Astrocyte (in vitro differentiated cells and primary cell): Measurements from ENCODE around the gene REEP3. TPM values are rescaled to one million over a fixed set of nuclear protein-coding genes. Genes with fewer than 3 reads are reported as not detected.

Experiments
- DNase-seq: peaks from one replicate; pipeline ENCODE4 v3.0.0-alpha.2; 2010; ENCODE audit warnings: low read depth
- FAIRE-seq: peaks from 2 replicates; lab custom pipeline; 2011; peaks lifted over from hg19 to GRCh38; lab: Jason Lieb, UNC
- H2AFZ ChIP-seq: 2 replicates; pipeline ENCODE4 v1.6.0; 2012; ENCODE audit warnings: low read depth, low read length, inconsistent platforms
- H3K27ac ChIP-seq: 2 replicates; pipeline ENCODE4 v1.5.1; 2011; ENCODE audit warnings: low read depth, low read length, inconsistent platforms
- H3K27me3 ChIP-seq: 2 replicates; pipeline ENCODE4 v1.6.0; 2011; ENCODE audit warnings: low read length, inconsistent platforms; ENCODE audit not compliant: insufficient read depth
- H3K36me3 ChIP-seq: 2 replicates; pipeline ENCODE4 v1.5.1; 2011; ENCODE audit warnings: low read length, inconsistent platforms; ENCODE audit not compliant: insufficient read depth
- H3K4me1 ChIP-seq: 2 replicates; pipeline ENCODE4 v1.5.1; 2011; ENCODE audit warnings: low read length, inconsistent platforms; ENCODE audit not compliant: insufficient read depth
- H3K4me2 ChIP-seq: 2 replicates; pipeline ENCODE4 v1.6.0; 2012; ENCODE audit warnings: low read length, inconsistent platforms
- H3K4me3 ChIP-seq: 2 replicates; pipeline ENCODE4 v1.5.1; 2011; ENCODE audit warnings: low read depth, mild to moderate bottlenecking, low read length, inconsistent platforms; ENCODE audit not compliant: insufficient read depth
- H3K79me2 ChIP-seq: 2 replicates; pipeline ENCODE4 v1.6.0; 2012; ENCODE audit warnings: mild to moderate bottlenecking, low read length, inconsistent platforms; ENCODE audit not compliant: insufficient read depth
- H3K9ac ChIP-seq: 2 replicates; pipeline ENCODE4 v1.6.0; 2012; ENCODE audit warnings: mild to moderate bottlenecking, low read length, inconsistent platforms
- H3K9me3 ChIP-seq: 2 replicates; pipeline ENCODE4 v1.5.1; 2012; ENCODE audit warnings: low read depth, mild to moderate bottlenecking, low read length, inconsistent platforms; ENCODE audit not compliant: insufficient read depth
- H4K20me1 ChIP-seq: 2 replicates; pipeline ENCODE4 v1.6.0; 2012; ENCODE audit warnings: low read length, inconsistent platforms; ENCODE audit not compliant: insufficient read depth
- H3K27ac Mint-ChIP-seq: one replicate; pipeline ENCODE4 v1.8.0; 2021; ENCODE audit warnings: mild to moderate bottlenecking, mixed read lengths; ENCODE audit not compliant: unreplicated experiment
- H3K27me3 Mint-ChIP-seq: one replicate; pipeline ENCODE4 v1.8.0; 2021; ENCODE audit warnings: low read depth, mixed read lengths; ENCODE audit not compliant: unreplicated experiment
- H3K36me3 Mint-ChIP-seq: one replicate; pipeline ENCODE4 v1.8.0; 2021; ENCODE audit warnings: low read depth, mixed read lengths; ENCODE audit not compliant: unreplicated experiment
- H3K4me1 Mint-ChIP-seq: one replicate; pipeline ENCODE4 v1.8.0; 2021; ENCODE audit warnings: low read depth, mixed read lengths; ENCODE audit not compliant: unreplicated experiment
- H3K4me3 Mint-ChIP-seq: one replicate; pipeline ENCODE4 v1.8.0; 2021; ENCODE audit warnings: mild to moderate bottlenecking, moderate library complexity, mixed read lengths; ENCODE audit not compliant: unreplicated experiment
- H3K9me3 Mint-ChIP-seq: one replicate; pipeline ENCODE4 v1.8.0; 2021; ENCODE audit warnings: mild to moderate bottlenecking, mixed read lengths; ENCODE audit not compliant: unreplicated experiment
- EZH2 ChIP-seq: IDR thresholded peaks from 2 replicates; pipeline ENCODE4 v1.6.1; 2012; ENCODE audit warnings: mild to moderate bottlenecking, low read length, inconsistent platforms; ENCODE audit not compliant: insufficient read depth
- total RNA-seq: library from RNA; stranded (reverse); gene quantifications from 2 replicates; pipeline ENCODE4 v1.2.1, GENCODE V29; 2021
- TF ChIP-seq, protein P1 (sequence below): IDR thresholded peaks from 2 replicates; pipeline ENCODE4 v1.5.1; 2011; ENCODE audit warnings: low read depth, mild to moderate bottlenecking, inconsistent platforms, low read length, moderate library complexity; ENCODE audit not compliant: insufficient read depth

The REEP3 gene
- total RNA-seq, 1 donor from 2014 or later: 44.6 TPM

DNA sequence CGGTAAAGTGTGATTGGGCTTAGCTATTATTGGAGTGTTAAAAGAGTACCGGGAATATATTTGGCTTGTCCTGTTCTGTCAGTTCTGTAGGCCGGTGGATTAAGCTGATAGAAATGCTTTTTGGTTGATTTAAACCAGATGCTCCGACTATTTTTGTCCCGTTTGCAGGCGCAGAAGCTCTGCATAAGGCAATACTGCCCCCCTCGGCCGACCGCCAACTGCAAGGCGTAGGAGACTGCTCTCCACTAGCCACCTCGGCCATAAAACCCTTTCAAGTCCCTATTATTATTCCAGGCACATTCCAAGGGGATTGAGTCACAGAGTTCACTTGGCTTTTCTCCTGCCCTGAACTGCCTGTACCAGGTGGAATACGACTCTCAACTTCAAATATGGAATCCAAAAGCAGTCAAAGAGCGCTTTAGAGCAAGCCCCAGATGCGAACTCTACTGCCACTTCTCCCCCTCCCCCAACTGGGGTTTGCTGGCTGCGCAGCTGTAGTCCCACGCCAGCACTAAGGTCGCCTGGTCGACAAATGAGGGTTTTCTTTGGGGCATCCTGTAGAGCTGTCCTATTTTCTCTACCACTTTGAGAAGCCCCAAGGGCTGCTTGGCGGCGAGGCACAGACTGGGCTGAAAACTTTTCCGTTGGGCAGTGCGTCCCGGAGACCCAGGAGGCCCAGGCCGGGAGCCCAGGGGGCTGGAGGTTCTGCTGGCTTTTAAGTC is 108.3 kb downstream of the REEP3 start:
- Histone ChIP-seq H2AFZ (peak overlapping the region; percentile 79), H3K4me3 (peak overlapping the region; percentile 82), H3K4me1 (peaks cover 29% of the 10 kb centered on the region), H3K36me3 (no peaks in the 10 kb centered on the region), H3K27ac (peak overlapping the region; percentile 98), H3K9me3 (no peaks in the 10 kb centered on the region), H3K79me2 (no peaks in the 10 kb centered on the region), H3K4me2 (peak overlapping the region; percentile 93), H3K27me3 (no peaks in the 10 kb centered on the region), H3K9ac (peak overlapping the region; percentile 87), H4K20me1 (no peaks in the 10 kb centered on the region)
- no peaks in the 10 kb centered on the region for H3K27me3 Mint-ChIP-seq
- H3K27ac Mint-ChIP-seq: peak overlapping the region; percentile 95
- FAIRE-seq (peak; percentile 17), DNase-seq (peak; percentile 99)
- peak overlapping the region; percentile 78 for H3K4me3 Mint-ChIP-seq
- TF ChIP-seq, protein P1, sequence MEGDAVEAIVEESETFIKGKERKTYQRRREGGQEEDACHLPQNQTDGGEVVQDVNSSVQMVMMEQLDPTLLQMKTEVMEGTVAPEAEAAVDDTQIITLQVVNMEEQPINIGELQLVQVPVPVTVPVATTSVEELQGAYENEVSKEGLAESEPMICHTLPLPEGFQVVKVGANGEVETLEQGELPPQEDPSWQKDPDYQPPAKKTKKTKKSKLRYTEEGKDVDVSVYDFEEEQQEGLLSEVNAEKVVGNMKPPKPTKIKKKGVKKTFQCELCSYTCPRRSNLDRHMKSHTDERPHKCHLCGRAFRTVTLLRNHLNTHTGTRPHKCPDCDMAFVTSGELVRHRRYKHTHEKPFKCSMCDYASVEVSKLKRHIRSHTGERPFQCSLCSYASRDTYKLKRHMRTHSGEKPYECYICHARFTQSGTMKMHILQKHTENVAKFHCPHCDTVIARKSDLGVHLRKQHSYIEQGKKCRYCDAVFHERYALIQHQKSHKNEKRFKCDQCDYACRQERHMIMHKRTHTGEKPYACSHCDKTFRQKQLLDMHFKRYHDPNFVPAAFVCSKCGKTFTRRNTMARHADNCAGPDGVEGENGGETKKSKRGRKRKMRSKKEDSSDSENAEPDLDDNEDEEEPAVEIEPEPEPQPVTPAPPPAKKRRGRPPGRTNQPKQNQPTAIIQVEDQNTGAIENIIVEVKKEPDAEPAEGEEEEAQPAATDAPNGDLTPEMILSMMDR: peak; percentile 93
- no peak for TF ChIP-seq EZH2
- H3K9me3 Mint-ChIP-seq: no peaks in the 10 kb centered on the region
- no peaks in the 10 kb centered on the region for H3K36me3 Mint-ChIP-seq
- H3K4me1 Mint-ChIP-seq: peaks cover 24% of the 10 kb centered on the region

DNA sequence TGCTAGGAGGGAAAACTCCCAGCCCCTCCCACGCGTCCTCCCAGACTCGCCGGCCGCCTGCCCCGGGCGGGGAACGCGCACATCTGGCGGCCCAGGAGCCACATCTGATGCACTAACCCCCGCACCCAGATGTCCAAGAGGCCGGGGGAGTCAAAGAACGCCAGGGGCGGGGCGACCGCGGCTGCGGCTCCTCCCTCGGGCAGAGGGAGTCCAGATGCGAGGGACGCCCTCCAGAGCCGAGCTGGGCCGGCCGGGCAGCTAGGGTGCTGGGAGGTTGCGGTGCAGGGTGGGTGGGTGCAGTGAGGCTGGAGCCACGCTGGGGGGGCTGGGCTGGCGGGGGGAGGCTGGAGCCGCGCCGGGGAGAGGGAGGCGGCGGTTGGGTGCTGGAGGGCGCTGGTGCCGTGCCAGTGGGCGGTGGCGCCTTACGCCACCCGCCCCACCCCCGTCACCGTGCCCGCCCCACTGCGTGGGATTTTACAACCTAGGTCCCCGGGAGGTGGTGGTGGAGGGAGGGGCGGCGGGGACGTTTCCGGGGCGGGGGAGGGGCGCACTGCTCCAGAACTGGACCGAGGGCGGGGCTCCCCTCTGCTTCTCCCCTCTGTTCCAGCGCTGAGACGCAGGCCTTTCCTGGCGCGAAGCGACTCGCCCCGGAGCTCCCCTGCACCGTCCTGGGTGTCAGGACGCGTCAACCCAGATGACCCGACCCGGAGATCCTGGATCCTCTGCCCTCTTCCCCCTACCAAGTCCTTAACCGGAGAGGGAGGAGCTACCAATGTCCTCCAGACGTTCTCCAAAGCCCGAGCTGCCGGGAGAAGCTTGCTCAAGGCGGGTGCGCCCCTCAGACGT is 109.1 kb downstream of the REEP3 start:
- peak overlapping the region; percentile 93 for H2AFZ ChIP-seq
- H3K4me1 ChIP-seq: peaks cover 29% of the 10 kb centered on the region
- no peaks in the 10 kb centered on the region for H4K20me1 ChIP-seq
- DNase-seq (peak; percentile 83), FAIRE-seq (no peak)
- H3K4me2 ChIP-seq: peak overlapping the region; percentile 93
- no peak for TF ChIP-seq EZH2
- TF ChIP-seq, protein P1: no peak
- Mint-ChIP-seq H3K4me1 (peaks cover 32% of the 10 kb centered on the region), H3K9me3 (no peaks in the 10 kb centered on the region), H3K36me3 (no peaks in the 10 kb centered on the region), H3K4me3 (peak overlapping the region; percentile 89), H3K27me3 (no peaks in the 10 kb centered on the region), H3K27ac (peak overlapping the region; percentile 95)
- H3K36me3 ChIP-seq: no peaks in the 10 kb centered on the region
- peak overlapping the region; percentile 98 for H3K27ac ChIP-seq
- no peaks in the 10 kb centered on the region for H3K79me2 ChIP-seq
- no peaks in the 10 kb centered on the region for H3K9me3 ChIP-seq
- peak overlapping the region; percentile 87 for H3K9ac ChIP-seq
- H3K4me3 ChIP-seq: peak overlapping the region; percentile 82
- H3K27me3 ChIP-seq: no peaks in the 10 kb centered on the region
